MM.1S (cell line): ENCODE data around the gene ZNF428.
"Not testable (repeated sequence)": the region's sequence is repeated elsewhere in the genome, so short reads cannot be mapped to it uniquely, and the experiment has no call there.

Experiments used
- DNase-seq: peaks from one replicate; pipeline ENCODE4 v3.0.0-alpha.2; 2015
- H2AFZ ChIP-seq: fragments of 300-600 bp; sonication (generic); 2 replicates; pipeline ENCODE4 v1.6.0; 2016; ENCODE audit warnings: antibody characterized with exemption, low read length
- H3F3A ChIP-seq: fragments of 300-600 bp; sonication (generic); 2 replicates; pipeline ENCODE4 v1.6.1; 2016; ENCODE audit warnings: mild to moderate bottlenecking, antibody characterized with exemption, low read length, moderate library complexity, mixed read lengths; ENCODE audit not compliant: insufficient read depth
- H3K27ac ChIP-seq: fragments of 300-600 bp; sonication (generic); 2 replicates; pipeline ENCODE4 v1.5.1; 2016; ENCODE audit warnings: mild to moderate bottlenecking, low read length
- H3K27me3 ChIP-seq: fragments of 300-600 bp; sonication (generic); replicated peaks from 2 replicates; pipeline ENCODE4 v1.6.0; 2016; ENCODE audit warnings: low read length; ENCODE audit not compliant: insufficient read depth
- H3K36me3 ChIP-seq: fragments of 300-600 bp; sonication (generic); replicated peaks from 2 replicates; pipeline ENCODE4 v1.6.1; 2016; ENCODE audit warnings: mild to moderate bottlenecking, low read length, mixed read lengths; ENCODE audit not compliant: insufficient read depth
- H3K4me1 ChIP-seq: fragments of 300-600 bp; sonication (generic); 2 replicates; pipeline ENCODE4 v1.6.1; 2016; ENCODE audit warnings: low read length, mixed read lengths
- H3K4me2 ChIP-seq: fragments of 300-600 bp; sonication (generic); 2 replicates; pipeline ENCODE4 v1.6.0; 2016; ENCODE audit warnings: low read depth, low read length
- H3K4me3 ChIP-seq: fragments of 300-600 bp; sonication (generic); 2 replicates; pipeline ENCODE4 v1.5.1; 2016; ENCODE audit warnings: low read length, mixed read lengths
- H3K79me2 ChIP-seq: fragments of 300-600 bp; sonication (generic); 2 replicates; pipeline ENCODE4 v1.6.1; 2016; ENCODE audit warnings: mixed run types, low read length, mixed read lengths
- H3K9ac ChIP-seq: fragments of 300-600 bp; sonication (generic); 2 replicates; pipeline ENCODE4 v1.6.1; 2016; ENCODE audit warnings: low read length, mixed read lengths
- H3K9me2 ChIP-seq: fragments of 300-600 bp; sonication (generic); replicated peaks from 2 replicates; pipeline ENCODE4 v1.6.1; 2016; ENCODE audit warnings: mild to moderate bottlenecking, low read length, mixed read lengths; ENCODE audit not compliant: insufficient read depth
- H3K9me3 ChIP-seq: fragments of 300-600 bp; sonication (generic); replicated peaks from 2 replicates; pipeline ENCODE4 v1.6.1; 2016; ENCODE audit warnings: mild to moderate bottlenecking, low read length, mixed read lengths; ENCODE audit not compliant: insufficient read depth
- H4K20me1 ChIP-seq: fragments of 300-600 bp; sonication (generic); 2 replicates; pipeline ENCODE4 v1.6.1; 2016; ENCODE audit warnings: mild to moderate bottlenecking, low read length, moderate library complexity, mixed read lengths; ENCODE audit not compliant: insufficient read depth
- EZH2 ChIP-seq: fragments of 300-600 bp; sonication (generic); optimal IDR thresholded peaks from 2 replicates; pipeline ENCODE3; 2017; ENCODE audit warnings: low read depth, mild to moderate bottlenecking, antibody characterized with exemption, low read length, mixed read lengths
- EZH2phosphoT487 ChIP-seq: fragments of 300-600 bp; sonication (generic); IDR thresholded peaks from 2 replicates; pipeline ENCODE4 v1.6.1; 2018; ENCODE audit warnings: antibody characterized with exemption, low read length
- TF ChIP-seq, protein P1 (sequence below): fragments of 300-600 bp; sonication (generic); IDR thresholded peaks from 2 replicates; pipeline ENCODE4 v1.5.1; 2016; ENCODE audit warnings: antibody characterized with exemption, low read length, mixed read lengths

ZNF428 gene

DNA sequence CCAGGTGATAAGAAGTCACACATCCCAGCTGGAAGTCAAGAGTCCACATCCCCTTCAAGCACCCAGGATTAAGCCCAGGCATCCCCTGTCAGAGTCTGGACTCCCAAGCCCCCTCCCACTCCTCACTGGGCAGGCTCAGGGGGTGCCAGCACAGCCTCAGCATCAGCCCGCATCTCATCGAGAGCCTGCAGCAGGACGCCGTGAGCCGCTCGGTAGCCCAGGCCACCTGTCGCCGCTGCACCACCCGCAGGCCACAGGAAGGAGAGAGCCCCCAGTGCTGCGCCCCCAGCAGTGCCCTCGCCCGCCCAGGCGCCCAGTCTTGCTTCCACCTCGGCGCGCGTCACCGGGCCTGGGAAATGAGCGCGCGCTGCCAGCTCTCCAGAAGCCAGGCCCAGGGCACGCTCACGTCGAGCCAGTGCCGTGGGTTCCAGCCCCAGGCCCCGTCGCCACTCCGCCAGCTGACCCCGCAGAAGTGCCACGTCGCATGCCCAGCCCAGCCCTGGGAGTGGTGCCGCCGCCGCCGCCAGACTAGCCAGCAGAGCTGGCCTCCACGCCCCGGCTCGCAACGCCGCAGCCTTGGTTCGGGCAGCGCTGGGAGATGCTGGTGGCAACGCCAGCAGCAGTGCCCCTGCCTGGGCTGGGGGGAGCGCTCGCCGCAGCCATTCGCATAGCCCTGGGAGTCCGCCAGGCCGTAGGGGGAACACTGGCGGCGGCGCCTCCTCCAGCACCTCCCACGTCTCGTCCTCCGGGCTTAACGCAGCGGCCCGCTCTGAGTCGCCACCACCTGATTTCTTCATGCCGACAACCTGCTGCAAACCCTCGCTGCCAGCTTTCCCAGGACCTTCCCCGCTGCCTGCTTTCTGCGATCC lies 27.3 kb downstream of the ZNF428 start:
- Histone ChIP-seq H3K4me2 (no peak overlapping the region), H3K27ac (no peak overlapping the region), H3K4me3 (no peak overlapping the region), H3K27me3 (no peaks in the 10 kb centered on the region), H4K20me1 (no peaks in the 10 kb centered on the region), H2AFZ (no peak overlapping the region), H3K79me2 (peaks cover 32% of the 10 kb centered on the region), H3K9me2 (no peaks in the 10 kb centered on the region), H3K9ac (no peak overlapping the region), H3K4me1 (no peaks in the 10 kb centered on the region), H3K9me3 (no peaks in the 10 kb centered on the region), H3K36me3 (peaks cover 2% of the 10 kb centered on the region; the same call in 1 of the 2 replicates), H3F3A (peaks cover 7% of the 10 kb centered on the region; the same call in 1 of the 2 replicates)
- TF ChIP-seq, protein P1, sequence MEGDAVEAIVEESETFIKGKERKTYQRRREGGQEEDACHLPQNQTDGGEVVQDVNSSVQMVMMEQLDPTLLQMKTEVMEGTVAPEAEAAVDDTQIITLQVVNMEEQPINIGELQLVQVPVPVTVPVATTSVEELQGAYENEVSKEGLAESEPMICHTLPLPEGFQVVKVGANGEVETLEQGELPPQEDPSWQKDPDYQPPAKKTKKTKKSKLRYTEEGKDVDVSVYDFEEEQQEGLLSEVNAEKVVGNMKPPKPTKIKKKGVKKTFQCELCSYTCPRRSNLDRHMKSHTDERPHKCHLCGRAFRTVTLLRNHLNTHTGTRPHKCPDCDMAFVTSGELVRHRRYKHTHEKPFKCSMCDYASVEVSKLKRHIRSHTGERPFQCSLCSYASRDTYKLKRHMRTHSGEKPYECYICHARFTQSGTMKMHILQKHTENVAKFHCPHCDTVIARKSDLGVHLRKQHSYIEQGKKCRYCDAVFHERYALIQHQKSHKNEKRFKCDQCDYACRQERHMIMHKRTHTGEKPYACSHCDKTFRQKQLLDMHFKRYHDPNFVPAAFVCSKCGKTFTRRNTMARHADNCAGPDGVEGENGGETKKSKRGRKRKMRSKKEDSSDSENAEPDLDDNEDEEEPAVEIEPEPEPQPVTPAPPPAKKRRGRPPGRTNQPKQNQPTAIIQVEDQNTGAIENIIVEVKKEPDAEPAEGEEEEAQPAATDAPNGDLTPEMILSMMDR: no peak
- no peak for TF ChIP-seq EZH2
- no peak for DNase-seq

DNA sequence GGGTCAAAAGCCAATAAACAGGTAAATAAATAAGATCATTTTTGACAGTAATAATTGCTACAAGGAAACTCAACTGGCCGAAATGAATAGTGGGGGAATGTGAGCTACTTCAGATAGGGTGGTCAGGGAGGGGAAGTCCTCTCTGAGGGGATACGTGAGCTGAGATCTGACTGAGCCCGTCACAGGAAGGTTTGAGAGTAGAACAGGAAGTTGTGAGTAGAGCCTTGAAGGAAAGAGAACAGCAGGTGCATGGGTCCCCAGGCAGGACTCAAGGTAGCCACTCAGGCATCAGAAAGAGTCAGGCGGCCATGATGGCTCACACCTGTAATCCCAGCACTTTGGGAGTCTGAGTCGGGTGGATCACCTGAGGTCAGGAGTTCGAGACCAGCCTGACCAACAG lies 29.8 kb downstream of the ZNF428 start:
- Histone ChIP-seq H3F3A (no peaks in the 10 kb centered on the region), H3K4me2 (no peak overlapping the region), H3K4me3 (no peak overlapping the region), H3K9ac (no peak overlapping the region), H3K9me2 (no peaks in the 10 kb centered on the region), H3K27ac (no peak overlapping the region), H3K27me3 (no peaks in the 10 kb centered on the region), H4K20me1 (no peaks in the 10 kb centered on the region), H3K79me2 (peaks cover 15% of the 10 kb centered on the region), H3K9me3 (no peaks in the 10 kb centered on the region), H2AFZ (no peak overlapping the region), H3K4me1 (no peaks in the 10 kb centered on the region), H3K36me3 (peaks cover 2% of the 10 kb centered on the region; the same call in 1 of the 2 replicates)
- TF ChIP-seq, protein P1: no peak
- TF ChIP-seq EZH2phosphoT487 (no peak), EZH2 (no peak)
- DNase-seq: no peak

DNA sequence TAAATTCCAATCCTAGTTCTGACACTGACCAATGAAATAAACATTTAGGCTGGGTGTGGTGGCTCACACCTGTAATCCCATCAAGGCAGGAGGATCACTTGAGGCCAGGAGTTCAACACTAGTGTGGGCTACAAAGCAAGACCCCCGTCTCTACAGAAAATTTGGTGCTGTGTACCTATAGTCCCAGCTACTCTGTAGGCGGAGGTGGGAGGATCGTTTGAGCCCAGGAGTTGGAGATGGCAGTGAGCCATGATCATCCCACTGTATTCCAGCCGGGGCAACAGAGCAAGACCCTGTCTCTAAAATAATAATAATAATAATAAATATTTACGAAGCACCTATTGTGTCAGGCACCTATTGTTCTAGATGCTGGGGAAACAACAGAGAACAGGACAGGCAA lies 30.2 kb downstream of the ZNF428 start:
- H3K4me3 ChIP-seq: no peak overlapping the region
- no peaks in the 10 kb centered on the region for H3F3A ChIP-seq
- TF ChIP-seq EZH2phosphoT487 (no peak), EZH2 (no peak)
- TF ChIP-seq, protein P1: no peak
- H3K4me1 ChIP-seq: no peaks in the 10 kb centered on the region
- no peak overlapping the region for H3K9ac ChIP-seq
- H3K36me3 ChIP-seq: peaks cover 2% of the 10 kb centered on the region; the same call in 1 of the 2 replicates
- no peak for DNase-seq
- H3K4me2 ChIP-seq: no peak overlapping the region
- H3K9me2 ChIP-seq: no peaks in the 10 kb centered on the region
- H2AFZ ChIP-seq: no peak overlapping the region
- no peaks in the 10 kb centered on the region for H3K27me3 ChIP-seq
- H3K27ac ChIP-seq: no peak overlapping the region
- H3K79me2 ChIP-seq: peaks cover 13% of the 10 kb centered on the region
- H3K9me3 ChIP-seq: no peaks in the 10 kb centered on the region
- no peaks in the 10 kb centered on the region for H4K20me1 ChIP-seq

DNA sequence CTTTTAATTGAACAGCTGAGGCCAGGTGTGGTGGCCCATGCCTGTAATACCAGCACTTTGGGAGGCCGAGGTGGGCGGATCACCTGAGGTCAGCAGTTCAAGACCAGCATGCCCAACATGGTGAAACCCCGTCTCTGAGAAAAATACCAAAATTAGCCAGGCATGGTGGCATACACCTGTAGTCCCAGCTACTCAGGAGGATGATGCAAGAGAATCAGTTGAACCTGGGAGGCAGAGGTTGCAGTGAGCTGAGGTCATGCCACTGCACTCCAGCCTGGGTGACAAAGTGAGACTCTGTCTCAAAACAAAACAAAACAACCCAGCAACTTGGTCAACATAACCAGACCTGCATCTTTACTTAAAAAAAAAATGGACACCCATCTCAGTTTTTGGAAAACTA lies 32.4 kb downstream of the ZNF428 start:
- H3K4me3 ChIP-seq, H3K9ac ChIP-seq, H3K9me2 ChIP-seq, H3F3A ChIP-seq, H3K4me1 ChIP-seq, H3K27ac ChIP-seq, H3K36me3 ChIP-seq, H3K27me3 ChIP-seq, DNase-seq, H2AFZ ChIP-seq, H3K79me2 ChIP-seq, H3K4me2 ChIP-seq, H3K9me3 ChIP-seq, H4K20me1 ChIP-seq: not testable (repeated sequence)
